ENCODE measurements around the gene GDF7. TPM values are rescaled to one million over a fixed set of nuclear protein-coding genes. Genes with fewer than 3 reads are reported as not detected.

GDF7 gene
- polyA plus RNA-seq, 1 donor (not counting 4 experiments of a cell fraction or from before 2014, with no cell fraction given) = not detected

DNA sequence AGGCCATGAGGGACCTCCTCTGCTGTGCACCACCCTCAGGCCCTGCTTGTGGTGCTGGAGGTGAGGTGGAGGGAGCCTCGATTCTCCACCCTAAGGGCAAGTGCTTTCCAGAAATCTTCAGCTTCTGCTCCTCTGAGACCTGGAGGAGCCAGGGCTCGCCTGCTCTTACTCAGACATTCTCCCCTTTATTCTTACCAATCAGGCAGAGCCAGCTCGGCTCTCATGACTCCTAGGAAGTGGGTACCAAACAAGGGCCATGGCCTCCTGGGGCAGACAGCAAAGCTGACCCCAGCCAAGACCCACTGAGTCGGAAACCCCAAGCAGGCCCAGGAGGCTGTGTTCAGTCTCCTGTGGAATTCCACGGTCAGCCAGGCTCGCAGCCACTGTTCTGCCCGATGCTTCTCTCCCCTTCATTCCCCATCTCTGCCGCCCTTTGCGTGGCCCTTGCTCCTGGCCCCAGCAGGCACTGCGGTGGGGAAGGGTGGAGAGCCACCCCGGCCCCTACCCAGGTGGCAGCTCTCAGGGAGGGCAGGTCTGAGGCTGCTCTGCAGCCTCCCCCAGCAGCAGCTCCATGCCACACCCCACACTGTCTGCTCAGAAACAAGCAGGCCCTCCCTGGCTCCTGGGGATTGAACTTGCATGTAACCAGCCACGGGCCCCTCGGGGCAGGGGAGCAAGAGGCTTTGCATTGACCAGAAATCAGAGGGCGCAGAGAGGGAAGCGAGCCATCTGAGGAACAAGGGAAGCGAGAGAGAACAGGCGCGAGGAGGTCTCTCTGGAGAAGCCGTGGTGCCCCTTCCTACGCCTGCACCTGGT, 40.0 kb upstream of the GDF7 start:
- dilution Hi-C loops (cut with MboI; ENCODE audit: extremely low pct_ligation_motif_present, low sequenced_read_pairs) = no loop called here
- no peak overlapping the region for H3K27ac ChIP-seq (ENCODE audit: control insufficient read depth, insufficient read depth, low read length)
- TF ChIP-seq, protein P1, sequence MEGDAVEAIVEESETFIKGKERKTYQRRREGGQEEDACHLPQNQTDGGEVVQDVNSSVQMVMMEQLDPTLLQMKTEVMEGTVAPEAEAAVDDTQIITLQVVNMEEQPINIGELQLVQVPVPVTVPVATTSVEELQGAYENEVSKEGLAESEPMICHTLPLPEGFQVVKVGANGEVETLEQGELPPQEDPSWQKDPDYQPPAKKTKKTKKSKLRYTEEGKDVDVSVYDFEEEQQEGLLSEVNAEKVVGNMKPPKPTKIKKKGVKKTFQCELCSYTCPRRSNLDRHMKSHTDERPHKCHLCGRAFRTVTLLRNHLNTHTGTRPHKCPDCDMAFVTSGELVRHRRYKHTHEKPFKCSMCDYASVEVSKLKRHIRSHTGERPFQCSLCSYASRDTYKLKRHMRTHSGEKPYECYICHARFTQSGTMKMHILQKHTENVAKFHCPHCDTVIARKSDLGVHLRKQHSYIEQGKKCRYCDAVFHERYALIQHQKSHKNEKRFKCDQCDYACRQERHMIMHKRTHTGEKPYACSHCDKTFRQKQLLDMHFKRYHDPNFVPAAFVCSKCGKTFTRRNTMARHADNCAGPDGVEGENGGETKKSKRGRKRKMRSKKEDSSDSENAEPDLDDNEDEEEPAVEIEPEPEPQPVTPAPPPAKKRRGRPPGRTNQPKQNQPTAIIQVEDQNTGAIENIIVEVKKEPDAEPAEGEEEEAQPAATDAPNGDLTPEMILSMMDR (optimal IDR thresholded peaks at IDR 0.05 in 1 of 3, IDR thresholded peaks at IDR 0.05 in 1 of 3, conservative IDR thresholded peaks at IDR 0.05 in 1 of 3; ENCODE audit: extremely low read depth in 1 of 3, insufficient read depth in 2 of 3, low read length in 3 of 3) = no peak
- TF ChIP-seq EZH2 (IDR thresholded peaks at IDR 0.05; ENCODE audit: low read length) = no peak

DNA sequence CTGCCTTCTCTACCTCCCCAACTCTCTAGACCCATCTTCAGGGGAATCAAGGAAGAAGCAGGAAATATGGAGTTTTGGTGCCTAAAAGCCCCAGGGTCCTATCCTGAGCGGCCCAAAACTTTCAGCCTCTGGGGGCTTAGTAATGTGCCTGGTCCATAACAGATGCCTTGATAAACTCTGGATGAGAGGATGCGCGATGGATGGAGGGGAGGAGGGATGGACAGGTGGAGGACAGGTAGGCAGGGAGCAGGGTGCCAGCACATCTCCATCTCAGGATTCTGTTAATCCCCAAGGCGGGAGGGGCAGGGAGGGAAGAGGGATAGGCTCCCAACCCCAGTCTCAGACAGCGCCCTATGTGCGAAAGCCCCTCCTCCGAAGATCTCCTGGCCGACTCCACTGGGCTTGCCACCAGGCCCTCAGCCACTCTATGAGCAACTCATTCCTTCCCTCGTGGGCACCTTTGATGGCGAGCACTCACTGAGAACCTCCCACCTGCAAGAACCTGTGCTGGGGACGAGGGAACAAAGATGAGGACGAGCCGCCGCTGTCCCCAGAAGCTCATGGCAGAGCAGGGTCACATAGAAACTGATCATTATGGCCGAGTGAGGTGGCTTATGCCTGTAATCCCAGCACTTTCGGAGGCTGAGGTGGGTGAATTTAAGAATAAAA, 39.1 kb upstream of the GDF7 start:
- dilution Hi-C loops (cut with MboI; ENCODE audit: extremely low pct_ligation_motif_present, low sequenced_read_pairs) = no loop called here
- no peak overlapping the region for H3K4me2 ChIP-seq (ENCODE audit: control insufficient read depth, extremely low read depth, insufficient read depth, low read depth, low read length)
- H3K27ac ChIP-seq (ENCODE audit: control insufficient read depth, insufficient read depth, low read length) = no peak overlapping the region
- no peak for DNase-seq (ENCODE audit: low read depth, low spot score)
- H4K20me1 ChIP-seq (ENCODE audit: control insufficient read depth, extremely low read depth, insufficient read depth, low read length) = peaks cover 3% of the 10 kb centered on the region
- no peaks in the 10 kb centered on the region for H3K27me3 ChIP-seq (ENCODE audit: control insufficient read depth, extremely low read depth, insufficient read depth, low read length)
- peaks cover 9% of the 10 kb centered on the region for H3K4me1 ChIP-seq (ENCODE audit: control insufficient read depth, extremely low read depth, insufficient read depth, low read length)
- H3K36me3 ChIP-seq (ENCODE audit: control insufficient read depth in 2 of 2, extremely low read depth in 1 of 2, insufficient read depth in 2 of 2, low read length in 2 of 2) = peaks cover 0 to 23% of the 10 kb centered on the region in 2 experiments
- no peak for FAIRE-seq
- H3K9me3 ChIP-seq (ENCODE audit: control insufficient read depth, low read depth, low read length) = no peaks in the 10 kb centered on the region
- TF ChIP-seq EZH2 (IDR thresholded peaks at IDR 0.05; ENCODE audit: low read length) = no peak
- TF ChIP-seq, protein P1 (optimal IDR thresholded peaks at IDR 0.05 in 1 of 3, IDR thresholded peaks at IDR 0.05 in 1 of 3, conservative IDR thresholded peaks at IDR 0.05 in 1 of 3; ENCODE audit: extremely low read depth in 1 of 3, insufficient read depth in 2 of 3, low read length in 3 of 3) = no peak
- H3K9ac ChIP-seq (ENCODE audit: control insufficient read depth, extremely low read depth, insufficient read depth, low read length) = no peak overlapping the region
- no peak overlapping the region for H3K4me3 ChIP-seq (ENCODE audit: control insufficient read depth in 2 of 3, extremely low read depth in 1 of 3, insufficient read depth in 2 of 3, low read depth in 1 of 3, low read length in 3 of 3)
- no peaks in the 10 kb centered on the region for H3K79me2 ChIP-seq (ENCODE audit: control insufficient read depth, insufficient read depth, low read length)
- no peak overlapping the region for H2AFZ ChIP-seq (ENCODE audit: control insufficient read depth, low read length)
- no peaks in the 10 kb centered on the region for H3K9me1 ChIP-seq (ENCODE audit: control insufficient read depth, extremely low read depth, insufficient read depth, low read length)

More for the DNA sequence above, 40.0 kb upstream of the GDF7 start:
- DNase-seq (ENCODE audit: low read depth, low spot score) = no peak
- Histone ChIP-seq H3K9me3 (ENCODE audit: control insufficient read depth, low read depth, low read length) (no peaks in the 10 kb centered on the region), H3K79me2 (ENCODE audit: control insufficient read depth, insufficient read depth, low read length) (no peaks in the 10 kb centered on the region), H3K4me3 (ENCODE audit: control insufficient read depth in 2 of 3, extremely low read depth in 1 of 3, insufficient read depth in 2 of 3, low read depth in 1 of 3, low read length in 3 of 3) (no peak overlapping the region), H3K36me3 (ENCODE audit: control insufficient read depth in 2 of 2, extremely low read depth in 1 of 2, insufficient read depth in 2 of 2, low read length in 2 of 2) (peaks cover 0 to 29% of the 10 kb centered on the region in 2 experiments), H2AFZ (ENCODE audit: control insufficient read depth, low read length) (no peak overlapping the region), H3K4me1 (ENCODE audit: control insufficient read depth, extremely low read depth, insufficient read depth, low read length) (peaks cover under 1% of the 10 kb centered on the region), H3K27me3 (ENCODE audit: control insufficient read depth, extremely low read depth, insufficient read depth, low read length) (no peaks in the 10 kb centered on the region), H4K20me1 (ENCODE audit: control insufficient read depth, extremely low read depth, insufficient read depth, low read length) (peaks cover under 1% of the 10 kb centered on the region), H3K9me1 (ENCODE audit: control insufficient read depth, extremely low read depth, insufficient read depth, low read length) (no peaks in the 10 kb centered on the region), H3K4me2 (ENCODE audit: control insufficient read depth, extremely low read depth, insufficient read depth, low read depth, low read length) (no peak overlapping the region), H3K9ac (ENCODE audit: control insufficient read depth, extremely low read depth, insufficient read depth, low read length) (no peak overlapping the region)
- no peak for FAIRE-seq
